ENCODE results near the gene FOXP2. TPM values are rescaled to one million over a fixed set of nuclear protein-coding genes. Genes with fewer than 3 reads are reported as not detected.

Gene FOXP2
- total and polyA plus RNA-seq, 9 donors = 5.0 to 26.5 (median 15.0) TPM

Small RNA genes lying within 50 kb of the gene (microRNA-seq; reads per million reads assigned to microRNA genes)
- gene MIR3666 = 0 reads per million in 3 donors

Small RNA genes lying within 50 kb of the gene (small RNA-seq; reads per million reads assigned to genes)
- gene MIR3666 (not detected), gene RNA5SP238 (not detected)

All from ovary (tissue), 9 donors.